ENCODE measurements around the gene SCYGR3. TPM values are rescaled to one million over a fixed set of nuclear protein-coding genes. Genes with fewer than 3 reads are reported as not detected.

The SCYGR3 gene
- total RNA-seq, 1 donor from 2014 or later, result not detected

DNA sequence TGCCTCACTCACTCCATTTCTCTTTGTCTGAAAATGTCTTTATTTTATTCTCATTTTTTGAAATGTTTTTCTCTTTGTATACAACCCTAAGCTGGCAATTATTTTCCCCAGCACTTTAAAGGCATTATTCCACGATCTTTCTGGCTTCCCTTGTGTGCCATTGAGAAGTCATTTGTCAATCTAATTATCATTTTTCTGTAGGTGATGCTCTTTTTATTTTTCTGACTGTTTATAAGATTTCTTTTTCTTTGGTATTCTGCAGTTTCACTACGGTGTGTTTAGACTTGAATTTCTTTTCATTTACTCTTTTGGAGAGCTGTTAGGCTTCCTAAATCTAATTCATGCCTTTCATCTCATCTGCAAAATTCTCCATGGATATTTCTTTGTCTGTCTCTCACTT is 10.8 kb upstream of the SCYGR3 start:
- Histone ChIP-seq H3K36me3 (no peaks in the 10 kb centered on the region), H3K27ac (replicated peaks) (no peak overlapping the region), H3K27me3 (ENCODE audit: low read depth) (no peaks in the 10 kb centered on the region), H3K4me1 (no peaks in the 10 kb centered on the region), H3K4me3 (no peak overlapping the region), H3K9me3 (replicated peaks) (peaks cover 11% of the 10 kb centered on the region)
- intact Hi-C loops (cut with micrococcal nuclease), result no loop called here
- DNase-seq, result no peak
- TF ChIP-seq, protein P1, sequence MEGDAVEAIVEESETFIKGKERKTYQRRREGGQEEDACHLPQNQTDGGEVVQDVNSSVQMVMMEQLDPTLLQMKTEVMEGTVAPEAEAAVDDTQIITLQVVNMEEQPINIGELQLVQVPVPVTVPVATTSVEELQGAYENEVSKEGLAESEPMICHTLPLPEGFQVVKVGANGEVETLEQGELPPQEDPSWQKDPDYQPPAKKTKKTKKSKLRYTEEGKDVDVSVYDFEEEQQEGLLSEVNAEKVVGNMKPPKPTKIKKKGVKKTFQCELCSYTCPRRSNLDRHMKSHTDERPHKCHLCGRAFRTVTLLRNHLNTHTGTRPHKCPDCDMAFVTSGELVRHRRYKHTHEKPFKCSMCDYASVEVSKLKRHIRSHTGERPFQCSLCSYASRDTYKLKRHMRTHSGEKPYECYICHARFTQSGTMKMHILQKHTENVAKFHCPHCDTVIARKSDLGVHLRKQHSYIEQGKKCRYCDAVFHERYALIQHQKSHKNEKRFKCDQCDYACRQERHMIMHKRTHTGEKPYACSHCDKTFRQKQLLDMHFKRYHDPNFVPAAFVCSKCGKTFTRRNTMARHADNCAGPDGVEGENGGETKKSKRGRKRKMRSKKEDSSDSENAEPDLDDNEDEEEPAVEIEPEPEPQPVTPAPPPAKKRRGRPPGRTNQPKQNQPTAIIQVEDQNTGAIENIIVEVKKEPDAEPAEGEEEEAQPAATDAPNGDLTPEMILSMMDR (IDR thresholded peaks at IDR 0.05; ENCODE audit: borderline replicate concordance), result no peak

DNA sequence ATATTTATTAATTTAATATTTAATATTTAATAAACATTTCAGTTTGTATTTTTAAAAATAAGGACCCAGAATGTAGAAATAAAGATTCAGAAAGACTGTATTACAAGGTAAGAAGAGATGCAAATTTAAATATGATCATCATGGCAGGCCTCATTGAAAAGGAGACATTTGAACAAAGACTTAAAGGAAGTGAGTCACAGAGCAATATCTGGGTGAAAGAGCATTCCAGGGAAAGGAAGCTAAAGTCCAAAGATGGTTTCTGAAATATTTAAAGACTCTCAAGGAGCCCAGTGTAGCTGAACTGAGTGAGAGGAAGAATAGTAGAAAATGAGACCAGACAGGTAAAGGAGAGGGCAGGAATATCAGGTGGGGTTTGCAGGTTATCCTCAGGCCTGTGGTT is 8.6 kb upstream of the SCYGR3 start:
- Histone ChIP-seq H3K27me3 (ENCODE audit: low read depth) (no peaks in the 10 kb centered on the region), H3K27ac (replicated peaks) (no peak overlapping the region), H3K4me3 (no peak overlapping the region), H3K9me3 (replicated peaks) (peaks cover 11% of the 10 kb centered on the region), H3K36me3 (no peaks in the 10 kb centered on the region), H3K4me1 (no peaks in the 10 kb centered on the region)
- intact Hi-C loops (cut with micrococcal nuclease), result no loop called here
- TF ChIP-seq, protein P1 (IDR thresholded peaks at IDR 0.05; ENCODE audit: borderline replicate concordance), result no peak
- no peak for DNase-seq

DNA sequence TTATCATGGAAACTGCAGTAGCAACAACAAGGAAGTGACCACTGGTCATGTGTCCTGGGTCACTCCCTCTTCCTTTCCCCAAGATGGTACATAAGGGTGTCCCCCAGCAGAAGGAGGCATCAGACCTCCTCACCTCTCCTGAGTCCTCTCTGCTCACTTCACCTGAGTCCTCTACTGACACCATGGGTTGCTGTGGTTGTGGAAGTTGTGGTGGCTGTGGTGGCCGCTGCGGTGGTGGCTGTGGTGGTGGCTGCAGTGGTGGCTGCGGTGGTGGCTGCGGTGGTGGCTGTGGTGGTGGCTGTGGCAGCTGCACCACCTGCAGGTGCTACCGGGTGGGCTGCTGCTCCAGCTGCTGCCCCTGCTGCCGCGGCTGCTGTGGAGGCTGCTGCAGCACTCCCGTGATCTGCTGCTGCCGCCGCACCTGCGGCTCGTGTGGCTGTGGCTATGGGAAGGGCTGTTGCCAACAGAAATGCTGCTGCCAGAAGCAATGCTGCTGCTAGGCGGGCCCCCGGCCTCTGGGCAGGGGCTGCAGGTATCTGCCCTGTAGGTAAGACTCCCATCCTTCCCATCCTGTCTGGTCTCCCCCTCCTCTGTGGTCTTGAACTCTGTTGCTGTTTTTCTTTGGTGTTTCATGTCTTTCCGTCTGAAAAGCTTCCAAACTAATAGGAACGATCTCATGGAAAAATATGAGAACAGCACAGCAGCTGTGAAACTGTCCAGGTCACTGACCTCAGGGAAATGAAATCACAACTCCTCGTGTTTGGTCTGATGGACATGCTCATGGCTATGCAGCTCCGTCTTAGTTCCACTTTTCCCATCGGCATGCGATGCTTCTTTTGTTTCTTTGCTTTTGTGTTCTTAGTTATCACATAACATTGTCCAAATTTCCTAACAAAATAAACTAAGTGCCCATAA is 2.9 kb upstream of the SCYGR3 start, which contains the start of gene SCYGR4:
Gene SCYGR4 (plus strand): TSS at position 183 of the 915 bp plus-strand sequence. CDS start 0 bp downstream, at position 183.
- peaks cover 29% of the 10 kb centered on the region for H3K27me3 ChIP-seq (ENCODE audit: low read depth)
- TF ChIP-seq, protein P1 (IDR thresholded peaks at IDR 0.05; ENCODE audit: borderline replicate concordance), result no peak
- intact Hi-C loops (cut with micrococcal nuclease), result no loop called here
- no peaks in the 10 kb centered on the region for H3K4me1 ChIP-seq
- no peak within 1 kb of the TSS for H3K4me3 ChIP-seq
- no peaks in the 10 kb centered on the region for H3K36me3 ChIP-seq
- peak within 1 kb of the TSS; percentile 16 for H3K27ac ChIP-seq (replicated peaks)
- DNase-seq, result no peak
- H3K9me3 ChIP-seq (replicated peaks), result peaks cover 5% of the 10 kb centered on the region

DNA sequence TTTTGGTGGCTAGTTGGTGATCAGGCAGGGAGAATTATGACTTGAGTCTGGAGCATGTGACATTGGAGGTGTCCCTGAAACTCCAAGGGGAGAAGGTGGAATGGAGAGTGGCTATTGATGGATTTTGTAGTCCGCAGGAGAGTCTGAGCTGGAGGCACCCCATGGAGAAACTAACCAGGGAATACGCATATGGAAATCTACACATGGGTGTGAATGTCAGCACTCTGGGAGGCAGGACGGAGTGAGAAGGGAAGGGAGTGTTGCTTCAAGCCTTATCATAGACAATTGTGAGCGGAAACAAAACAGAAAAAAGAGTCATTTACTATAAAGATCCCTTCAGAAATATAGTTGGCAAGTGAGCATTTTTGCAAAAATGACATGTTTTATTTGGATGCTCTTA is 2.0 kb upstream of the SCYGR3 start:
- Histone ChIP-seq H3K9me3 (replicated peaks) (no peaks in the 10 kb centered on the region), H3K27me3 (ENCODE audit: low read depth) (peaks cover 29% of the 10 kb centered on the region), H3K4me3 (no peak overlapping the region), H3K27ac (replicated peaks) (peak overlapping the region; percentile 16), H3K4me1 (no peaks in the 10 kb centered on the region), H3K36me3 (no peaks in the 10 kb centered on the region)
- TF ChIP-seq, protein P1 (IDR thresholded peaks at IDR 0.05; ENCODE audit: borderline replicate concordance), result no peak
- intact Hi-C loops (cut with micrococcal nuclease), result no loop called here
- no peak for DNase-seq

DNA sequence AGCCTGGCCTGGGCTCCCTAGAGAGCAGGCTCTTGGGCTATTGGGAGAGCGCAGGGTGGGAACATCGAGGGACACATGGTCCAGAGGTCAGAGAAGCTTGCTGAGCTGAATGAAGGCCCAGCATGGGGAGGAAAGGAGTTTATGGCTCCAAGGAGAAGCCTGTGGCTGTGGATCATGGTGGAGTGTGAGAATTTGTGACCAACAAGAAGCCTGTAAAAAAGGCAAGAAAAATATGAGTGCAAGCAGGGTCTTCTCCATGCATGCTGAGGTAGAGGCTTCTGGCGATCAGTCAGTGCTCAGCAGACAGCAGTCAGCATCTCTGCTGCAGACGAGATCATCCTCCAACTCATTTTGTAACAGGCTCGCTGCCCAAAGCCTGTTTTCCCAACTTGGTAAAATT is 1.3 kb upstream of the SCYGR3 start:
- no peaks in the 10 kb centered on the region for H3K4me1 ChIP-seq
- no peak overlapping the region for H3K4me3 ChIP-seq
- no peak for DNase-seq
- no peaks in the 10 kb centered on the region for H3K9me3 ChIP-seq (replicated peaks)
- H3K27me3 ChIP-seq (ENCODE audit: low read depth), result peaks cover 29% of the 10 kb centered on the region
- intact Hi-C loops (cut with micrococcal nuclease), result no loop called here
- peak overlapping the region; percentile 16 for H3K27ac ChIP-seq (replicated peaks)
- H3K36me3 ChIP-seq, result no peaks in the 10 kb centered on the region
- TF ChIP-seq, protein P1 (IDR thresholded peaks at IDR 0.05; ENCODE audit: borderline replicate concordance), result no peak

Data from left ventricle myocardium inferior (tissue), 1 donor.